Endothelial cell of umbilical vein (primary cell): ENCODE measurements around the gene SEC31A.

Source experiments
- CTCF ChIP-seq, 2 donors: IDR thresholded peaks; 1 replicate in 1 of 2; 2 replicates in 1 of 2; pipeline ENCODE4 v1.5.1; 2011; ENCODE audit warnings: low read length in 2 of 2, mild to moderate bottlenecking in 2 of 2, moderate library complexity in 2 of 2, control low read depth in 1 of 2, inconsistent platforms in 1 of 2, low read depth in 1 of 2; ENCODE audit not compliant: insufficient read depth in 1 of 2; ENCODE audit errors: extremely low read depth in 1 of 2
- EZH2 ChIP-seq: IDR thresholded peaks from 2 replicates; pipeline ENCODE4 v1.6.1; 2012; ENCODE audit warnings: borderline replicate concordance, low read depth, mild to moderate bottlenecking, moderate library complexity, low read length, inconsistent platforms; ENCODE audit not compliant: severe bottlenecking
- FOS ChIP-seq: IDR thresholded peaks from 2 replicates; pipeline ENCODE4 v1.6.1; 2011; ENCODE audit warnings: mild to moderate bottlenecking, low read length, moderate library complexity, borderline replicate concordance; ENCODE audit not compliant: insufficient read depth
- JUN ChIP-seq: IDR thresholded peaks from 2 replicates; pipeline ENCODE4 v1.6.1; 2011; ENCODE audit warnings: borderline replicate concordance, low read depth; ENCODE audit not compliant: insufficient read length, insufficient read depth
- MAX ChIP-seq: IDR thresholded peaks from 2 replicates; pipeline ENCODE4 v1.6.1; 2011; ENCODE audit not compliant: insufficient read depth, insufficient read length
- MYC ChIP-seq: IDR thresholded peaks from one replicate; pipeline ENCODE4 v1.6.1; 2011; ENCODE audit warnings: mild to moderate bottlenecking, low read depth, low read length
- POLR2A ChIP-seq: IDR thresholded peaks from 2 replicates; pipeline ENCODE4 v1.6.1; 2012; ENCODE audit warnings: low read depth, mild to moderate bottlenecking, control low read depth, low read length
- POLR2AphosphoS5 ChIP-seq: IDR thresholded peaks from 2 replicates; pipeline ENCODE4 v1.6.1; 2012; ENCODE audit warnings: low read depth, mild to moderate bottlenecking, control low read depth, low read length, moderate library complexity; ENCODE audit not compliant: insufficient read depth

GRCh38 chr4:82786828-82787227, 104.1 kb downstream of the SEC31A start:
- TF ChIP-seq POLR2AphosphoS5 = no peak
- no peak for TF ChIP-seq FOS
- no peak for TF ChIP-seq JUN
- no peak for TF ChIP-seq CTCF (IDR thresholded peaks at IDR 0.05; ENCODE audit: extremely low read depth in 1 of 2, insufficient read depth in 1 of 2, low read depth in 1 of 2, low read length in 2 of 2)
- no peak for TF ChIP-seq MYC
- TF ChIP-seq POLR2A = no peak
- TF ChIP-seq EZH2 = no peak
- no peak for TF ChIP-seq MAX
